ENCODE measurements around the gene EVA1A.

The EVA1A gene

DNA sequence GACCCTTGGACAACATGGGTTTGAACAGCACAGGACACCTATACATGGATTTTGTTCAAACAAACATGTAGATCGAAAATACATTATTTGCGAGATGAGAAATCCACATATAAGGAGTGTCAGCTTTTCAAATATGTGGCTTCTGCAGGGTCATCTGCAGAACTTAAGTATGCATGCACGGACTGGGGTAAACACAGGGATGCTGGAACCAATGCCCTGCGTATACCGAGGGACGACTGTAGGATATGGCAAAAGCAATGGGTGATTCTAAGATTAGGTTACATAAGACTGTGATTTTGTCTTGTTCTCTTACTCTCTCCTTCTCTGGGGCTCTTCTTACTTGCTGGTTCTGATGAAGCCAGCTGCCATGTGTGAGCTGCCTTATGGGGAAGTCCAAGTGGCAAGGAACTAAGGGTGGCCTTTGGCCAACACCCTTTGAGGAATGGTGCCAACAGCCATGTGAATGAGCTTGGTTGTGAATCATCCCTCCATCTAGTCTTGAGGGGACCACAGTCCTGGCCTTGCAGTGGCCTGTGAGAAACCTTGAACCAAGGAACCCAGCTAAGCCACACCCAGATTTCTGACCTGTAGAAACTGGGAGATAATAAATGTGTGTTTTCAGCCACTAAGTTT lies 66.5 kb downstream of the EVA1A start:
- H3K79me2 ChIP-seq (ENCODE audit: control insufficient read depth, low read length) = no peaks in the 10 kb centered on the region
- H3F3A ChIP-seq (ENCODE audit: control insufficient read depth, insufficient read depth) = no peaks in the 10 kb centered on the region
- TF ChIP-seq EZH2phosphoT487 (IDR thresholded peaks at IDR 0.05; ENCODE audit: borderline replicate concordance, low read length) = no peak
- H3K4me2 ChIP-seq (ENCODE audit: low read length) = no peak overlapping the region
- H3K36me3 ChIP-seq (ENCODE audit: control insufficient read depth, low read length) = no peaks in the 10 kb centered on the region
- no peaks in the 10 kb centered on the region for H3K27me3 ChIP-seq (ENCODE audit: control insufficient read depth, low read length)
- no peaks in the 10 kb centered on the region for H4K20me1 ChIP-seq (ENCODE audit: control insufficient read depth, insufficient read depth, low read depth, low read length)
- no peaks in the 10 kb centered on the region for H3K9me2 ChIP-seq (replicated peaks; ENCODE audit: control insufficient read depth, low read length)
- no peaks in the 10 kb centered on the region for H3K9me3 ChIP-seq (ENCODE audit: control insufficient read depth, insufficient read depth, low read length)
- no peak overlapping the region for H3K27ac ChIP-seq (ENCODE audit: low read depth, low read length)
- no peaks in the 10 kb centered on the region for H3K4me1 ChIP-seq (ENCODE audit: control insufficient read depth, low read length)
- H3K4me3 ChIP-seq (ENCODE audit: low read length) = no peak overlapping the region

DNA sequence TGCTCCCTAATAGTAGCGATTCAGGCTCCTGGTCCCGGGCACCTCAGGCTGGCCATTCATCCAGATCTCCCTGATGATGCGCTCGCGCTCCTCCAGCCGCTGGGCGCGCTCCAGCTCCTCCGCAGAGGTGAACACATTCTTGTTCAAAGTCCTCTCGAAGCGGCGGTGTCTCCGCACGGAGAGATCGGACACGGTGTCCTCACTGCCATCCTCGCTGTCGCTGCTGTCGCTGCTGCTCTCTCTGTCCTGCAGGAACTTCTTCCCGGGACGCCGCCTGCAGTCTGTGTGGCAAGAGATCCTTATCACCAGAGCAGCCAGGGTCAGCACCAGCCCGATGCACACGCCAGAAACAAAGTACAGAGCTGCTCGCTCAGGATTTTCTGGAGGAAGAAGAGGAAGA lies 67.5 kb downstream of the EVA1A start:
- no peaks in the 10 kb centered on the region for H3K79me2 ChIP-seq (ENCODE audit: control insufficient read depth, low read length)
- TF ChIP-seq, protein P1, sequence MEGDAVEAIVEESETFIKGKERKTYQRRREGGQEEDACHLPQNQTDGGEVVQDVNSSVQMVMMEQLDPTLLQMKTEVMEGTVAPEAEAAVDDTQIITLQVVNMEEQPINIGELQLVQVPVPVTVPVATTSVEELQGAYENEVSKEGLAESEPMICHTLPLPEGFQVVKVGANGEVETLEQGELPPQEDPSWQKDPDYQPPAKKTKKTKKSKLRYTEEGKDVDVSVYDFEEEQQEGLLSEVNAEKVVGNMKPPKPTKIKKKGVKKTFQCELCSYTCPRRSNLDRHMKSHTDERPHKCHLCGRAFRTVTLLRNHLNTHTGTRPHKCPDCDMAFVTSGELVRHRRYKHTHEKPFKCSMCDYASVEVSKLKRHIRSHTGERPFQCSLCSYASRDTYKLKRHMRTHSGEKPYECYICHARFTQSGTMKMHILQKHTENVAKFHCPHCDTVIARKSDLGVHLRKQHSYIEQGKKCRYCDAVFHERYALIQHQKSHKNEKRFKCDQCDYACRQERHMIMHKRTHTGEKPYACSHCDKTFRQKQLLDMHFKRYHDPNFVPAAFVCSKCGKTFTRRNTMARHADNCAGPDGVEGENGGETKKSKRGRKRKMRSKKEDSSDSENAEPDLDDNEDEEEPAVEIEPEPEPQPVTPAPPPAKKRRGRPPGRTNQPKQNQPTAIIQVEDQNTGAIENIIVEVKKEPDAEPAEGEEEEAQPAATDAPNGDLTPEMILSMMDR (IDR thresholded peaks at IDR 0.05; ENCODE audit: low read depth, low read length, poor library complexity, severe bottlenecking) = no peak
- no peak for TF ChIP-seq EZH2phosphoT487 (IDR thresholded peaks at IDR 0.05; ENCODE audit: borderline replicate concordance, low read length)

GRCh38 chr2:75491129-75491753 lies 69.5 kb downstream of the EVA1A start:
- no peaks in the 10 kb centered on the region for H4K20me1 ChIP-seq (ENCODE audit: control insufficient read depth, insufficient read depth, low read depth, low read length)
- no peaks in the 10 kb centered on the region for H3K9me2 ChIP-seq (replicated peaks; ENCODE audit: control insufficient read depth, low read length)
- H3F3A ChIP-seq (ENCODE audit: control insufficient read depth, insufficient read depth) = no peaks in the 10 kb centered on the region
- no peaks in the 10 kb centered on the region for H3K9me3 ChIP-seq (ENCODE audit: control insufficient read depth, insufficient read depth, low read length)
- no peak overlapping the region for H3K4me3 ChIP-seq (ENCODE audit: low read length)
- no peak overlapping the region for H3K27ac ChIP-seq (ENCODE audit: low read depth, low read length)
- H3K79me2 ChIP-seq (ENCODE audit: control insufficient read depth, low read length) = no peaks in the 10 kb centered on the region
- no peaks in the 10 kb centered on the region for H3K27me3 ChIP-seq (ENCODE audit: control insufficient read depth, low read length)
- no peaks in the 10 kb centered on the region for H3K4me1 ChIP-seq (ENCODE audit: control insufficient read depth, low read length)
- no peak overlapping the region for H3K4me2 ChIP-seq (ENCODE audit: low read length)
- TF ChIP-seq EZH2phosphoT487 (IDR thresholded peaks at IDR 0.05; ENCODE audit: borderline replicate concordance, low read length) = no peak
- TF ChIP-seq, protein P1 (IDR thresholded peaks at IDR 0.05; ENCODE audit: low read depth, low read length, poor library complexity, severe bottlenecking) = no peak
- H3K36me3 ChIP-seq (ENCODE audit: control insufficient read depth, low read length) = no peaks in the 10 kb centered on the region

More for the DNA sequence above, 67.5 kb downstream of the EVA1A start:
- Histone ChIP-seq H4K20me1 (ENCODE audit: control insufficient read depth, insufficient read depth, low read depth, low read length) (no peaks in the 10 kb centered on the region), H3K27me3 (ENCODE audit: control insufficient read depth, low read length) (no peaks in the 10 kb centered on the region), H3K4me2 (ENCODE audit: low read length) (no peak overlapping the region), H3K9me3 (ENCODE audit: control insufficient read depth, insufficient read depth, low read length) (no peaks in the 10 kb centered on the region), H3K4me3 (ENCODE audit: low read length) (no peak overlapping the region), H3K27ac (ENCODE audit: low read depth, low read length) (no peak overlapping the region), H3K36me3 (ENCODE audit: control insufficient read depth, low read length) (no peaks in the 10 kb centered on the region), H3F3A (ENCODE audit: control insufficient read depth, insufficient read depth) (no peaks in the 10 kb centered on the region), H3K4me1 (ENCODE audit: control insufficient read depth, low read length) (no peaks in the 10 kb centered on the region), H3K9me2 (replicated peaks; ENCODE audit: control insufficient read depth, low read length) (no peaks in the 10 kb centered on the region)

DNA sequence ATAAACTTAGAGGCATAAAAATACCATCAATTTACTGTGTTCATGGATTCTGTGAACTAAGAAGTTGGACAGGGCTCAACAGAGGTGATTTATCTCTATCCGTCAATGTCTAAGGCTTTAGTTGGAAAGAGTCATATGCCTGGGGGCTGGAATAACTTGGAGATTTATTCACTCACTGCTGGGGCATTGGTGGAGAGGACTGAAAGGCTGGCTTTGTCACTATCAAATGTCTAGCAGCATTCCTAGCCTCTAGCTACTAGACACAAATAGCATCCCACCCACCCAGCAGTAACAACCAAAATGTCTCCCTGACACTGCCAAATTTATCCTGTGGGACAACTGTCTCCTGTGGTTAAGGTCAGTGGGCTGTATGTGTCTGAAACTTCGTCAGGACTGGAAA lies 71.0 kb downstream of the EVA1A start:
- TF ChIP-seq, protein P1 (IDR thresholded peaks at IDR 0.05; ENCODE audit: low read depth, low read length, poor library complexity, severe bottlenecking) = no peak
- Histone ChIP-seq H3K9me2 (replicated peaks; ENCODE audit: control insufficient read depth, low read length) (no peaks in the 10 kb centered on the region), H3K9me3 (ENCODE audit: control insufficient read depth, insufficient read depth, low read length) (no peaks in the 10 kb centered on the region), H3K4me1 (ENCODE audit: control insufficient read depth, low read length) (no peaks in the 10 kb centered on the region), H3K27ac (ENCODE audit: low read depth, low read length) (no peak overlapping the region), H3K79me2 (ENCODE audit: control insufficient read depth, low read length) (no peaks in the 10 kb centered on the region), H3K4me3 (ENCODE audit: low read length) (no peak overlapping the region), H4K20me1 (ENCODE audit: control insufficient read depth, insufficient read depth, low read depth, low read length) (no peaks in the 10 kb centered on the region), H3K4me2 (ENCODE audit: low read length) (no peak overlapping the region), H3F3A (ENCODE audit: control insufficient read depth, insufficient read depth) (no peaks in the 10 kb centered on the region), H3K27me3 (ENCODE audit: control insufficient read depth, low read length) (no peaks in the 10 kb centered on the region; the same call in 1 of the 2 replicates), H3K36me3 (ENCODE audit: control insufficient read depth, low read length) (no peaks in the 10 kb centered on the region)

All from DOHH2 (cell line).